AG09319 (cell line): ENCODE data around the gene SLC26A11.

Source experiments
- DNase-seq: peaks from one replicate; pipeline ENCODE4 v3.0.0-alpha.2; 2010; ENCODE audit warnings: low read depth; ENCODE audit errors: extremely low read depth
- TF ChIP-seq, protein P1 (sequence below): IDR thresholded peaks from 2 replicates; pipeline ENCODE4 v1.5.1; 2011; ENCODE audit warnings: low read depth, mild to moderate bottlenecking, inconsistent platforms, low read length, moderate library complexity

SLC26A11 gene

DNA sequence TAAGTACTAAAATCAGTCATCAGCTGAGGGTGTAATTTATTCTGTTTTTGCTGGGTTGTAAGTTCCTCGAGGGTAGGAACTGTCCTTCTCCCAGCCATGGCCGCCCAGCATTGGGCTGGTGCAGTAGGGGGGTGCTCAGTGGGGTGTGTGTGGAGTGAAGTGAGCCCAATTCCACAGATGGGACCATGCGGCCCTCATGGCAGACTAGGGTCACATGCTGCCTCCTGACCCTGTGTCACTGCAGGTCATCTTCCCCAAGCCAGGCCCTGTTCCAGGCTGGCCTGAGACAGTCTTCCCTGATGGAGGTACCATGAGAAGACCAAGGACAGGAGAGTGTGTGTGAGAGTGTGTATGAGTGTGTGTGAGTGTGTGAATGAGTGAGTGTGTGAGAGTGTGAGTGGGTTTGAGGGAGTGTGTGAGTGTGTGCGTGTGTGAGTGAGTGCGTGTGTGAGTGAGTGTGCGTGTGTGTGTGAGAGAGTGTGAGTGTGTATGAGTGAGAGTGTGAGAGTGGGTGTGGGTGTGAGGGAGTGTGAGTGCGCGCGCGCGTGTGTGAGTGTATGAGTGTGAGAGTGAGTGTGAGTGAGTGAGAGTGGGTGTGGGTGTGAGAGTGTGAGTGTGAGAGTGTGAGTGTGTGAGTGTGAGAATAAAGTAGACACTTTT, 3.7 kb downstream of the SLC26A11 start:
- TF ChIP-seq, protein P1, sequence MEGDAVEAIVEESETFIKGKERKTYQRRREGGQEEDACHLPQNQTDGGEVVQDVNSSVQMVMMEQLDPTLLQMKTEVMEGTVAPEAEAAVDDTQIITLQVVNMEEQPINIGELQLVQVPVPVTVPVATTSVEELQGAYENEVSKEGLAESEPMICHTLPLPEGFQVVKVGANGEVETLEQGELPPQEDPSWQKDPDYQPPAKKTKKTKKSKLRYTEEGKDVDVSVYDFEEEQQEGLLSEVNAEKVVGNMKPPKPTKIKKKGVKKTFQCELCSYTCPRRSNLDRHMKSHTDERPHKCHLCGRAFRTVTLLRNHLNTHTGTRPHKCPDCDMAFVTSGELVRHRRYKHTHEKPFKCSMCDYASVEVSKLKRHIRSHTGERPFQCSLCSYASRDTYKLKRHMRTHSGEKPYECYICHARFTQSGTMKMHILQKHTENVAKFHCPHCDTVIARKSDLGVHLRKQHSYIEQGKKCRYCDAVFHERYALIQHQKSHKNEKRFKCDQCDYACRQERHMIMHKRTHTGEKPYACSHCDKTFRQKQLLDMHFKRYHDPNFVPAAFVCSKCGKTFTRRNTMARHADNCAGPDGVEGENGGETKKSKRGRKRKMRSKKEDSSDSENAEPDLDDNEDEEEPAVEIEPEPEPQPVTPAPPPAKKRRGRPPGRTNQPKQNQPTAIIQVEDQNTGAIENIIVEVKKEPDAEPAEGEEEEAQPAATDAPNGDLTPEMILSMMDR: no peak
- no peak for DNase-seq

DNA sequence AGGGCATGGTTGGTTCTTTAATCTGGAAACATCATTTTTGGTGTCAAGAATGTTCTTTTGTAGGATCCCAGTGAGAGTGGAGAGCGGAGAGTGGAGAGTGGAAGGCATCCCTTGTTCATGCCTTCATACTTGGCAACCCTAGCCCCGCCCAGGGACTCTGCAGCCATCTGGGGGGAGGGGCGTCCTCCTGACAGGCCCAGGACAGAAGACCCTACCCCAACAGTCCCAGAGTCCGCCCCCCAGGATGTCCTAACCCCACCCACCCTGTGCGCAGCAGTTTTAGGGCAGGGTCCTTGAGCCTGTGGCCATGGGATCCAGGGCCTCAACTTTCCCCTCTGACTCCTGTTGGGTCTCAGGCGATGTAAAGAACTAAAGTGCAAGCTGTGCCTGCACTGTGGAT, 4.5 kb downstream of the SLC26A11 start:
- DNase-seq: no peak
- TF ChIP-seq, protein P1: no peak

DNA sequence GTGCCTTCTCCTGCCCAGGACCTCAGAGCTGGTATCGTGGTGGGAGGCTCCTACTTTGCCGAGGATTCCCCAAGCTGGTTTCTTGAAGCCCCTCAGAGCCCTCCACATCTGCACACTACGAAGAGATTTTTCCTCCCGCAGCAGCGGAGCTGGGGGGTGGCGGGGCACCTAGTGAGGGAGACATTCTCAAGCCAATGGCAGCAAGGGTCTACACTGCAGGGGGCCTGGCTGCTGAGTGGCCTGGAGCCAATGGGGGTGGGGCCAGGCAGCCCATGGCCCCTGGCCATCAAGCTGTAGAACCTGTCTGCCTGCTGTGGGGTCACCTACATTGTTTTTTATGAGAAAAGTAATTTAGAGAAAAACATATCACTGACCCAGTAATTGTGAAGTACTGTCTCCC, 5.0 kb downstream of the SLC26A11 start:
- no peak for DNase-seq
- TF ChIP-seq, protein P1: no peak

DNA sequence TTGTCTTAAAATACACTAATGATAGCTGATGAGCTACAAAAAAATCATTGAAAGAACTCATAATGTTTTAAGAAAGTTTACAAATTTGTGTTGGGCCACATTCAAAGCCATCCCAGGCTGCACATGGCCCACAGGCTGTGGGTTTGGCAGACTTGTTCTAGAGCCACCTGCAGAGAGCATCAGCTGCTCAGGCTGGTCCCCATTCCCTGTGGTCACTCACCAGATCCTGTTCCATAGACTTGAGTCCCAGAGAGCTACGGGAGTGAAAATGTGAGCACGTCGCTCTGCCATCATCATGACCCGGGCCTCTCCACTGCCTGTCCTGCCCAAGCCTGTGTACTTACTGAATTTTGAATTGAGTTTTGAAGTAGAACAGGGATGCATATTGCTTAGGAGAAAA, 6.9 kb downstream of the SLC26A11 start:
- DNase-seq: no peak
- TF ChIP-seq, protein P1: no peak

DNA sequence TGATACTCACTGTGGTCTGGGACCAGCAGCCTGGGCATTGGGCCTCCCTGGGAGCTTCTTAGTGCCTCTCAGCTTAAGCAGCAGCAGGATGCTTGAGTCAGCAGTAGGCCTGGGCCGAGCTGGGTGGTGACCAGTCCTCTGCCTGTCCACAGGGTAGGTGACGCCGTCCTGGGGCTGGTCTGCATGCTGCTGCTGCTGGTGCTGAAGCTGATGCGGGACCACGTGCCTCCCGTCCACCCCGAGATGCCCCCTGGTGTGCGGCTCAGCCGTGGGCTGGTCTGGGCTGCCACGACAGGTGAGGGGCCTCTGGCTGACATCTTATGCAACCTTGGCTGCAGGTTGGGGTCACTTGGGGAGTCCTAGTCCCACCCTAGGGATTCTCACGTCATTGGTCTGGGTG, 7.4 kb downstream of the SLC26A11 start:
- TF ChIP-seq, protein P1: no peak
- DNase-seq: no peak

DNA sequence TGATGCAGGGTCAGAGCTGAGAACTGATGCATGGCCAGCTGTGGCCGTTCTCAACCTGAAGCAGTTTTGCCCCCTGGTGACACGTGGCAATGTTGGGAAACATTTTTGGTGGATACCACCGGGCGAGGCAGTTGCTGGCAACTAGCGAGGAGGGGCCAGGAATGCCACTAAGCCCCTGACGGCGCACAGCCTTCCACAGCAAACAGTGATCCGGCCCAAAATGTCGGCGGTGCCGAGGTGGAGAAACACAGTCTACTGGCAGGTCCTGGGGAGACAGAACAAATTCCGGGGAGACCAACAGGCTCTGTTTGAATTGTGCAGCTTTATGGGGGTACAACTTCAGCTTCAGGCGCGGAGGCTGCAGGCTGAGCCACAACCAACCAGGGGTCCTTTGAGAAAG, 8.2 kb downstream of the SLC26A11 start:
- TF ChIP-seq, protein P1: no peak
- DNase-seq: no peak

DNA sequence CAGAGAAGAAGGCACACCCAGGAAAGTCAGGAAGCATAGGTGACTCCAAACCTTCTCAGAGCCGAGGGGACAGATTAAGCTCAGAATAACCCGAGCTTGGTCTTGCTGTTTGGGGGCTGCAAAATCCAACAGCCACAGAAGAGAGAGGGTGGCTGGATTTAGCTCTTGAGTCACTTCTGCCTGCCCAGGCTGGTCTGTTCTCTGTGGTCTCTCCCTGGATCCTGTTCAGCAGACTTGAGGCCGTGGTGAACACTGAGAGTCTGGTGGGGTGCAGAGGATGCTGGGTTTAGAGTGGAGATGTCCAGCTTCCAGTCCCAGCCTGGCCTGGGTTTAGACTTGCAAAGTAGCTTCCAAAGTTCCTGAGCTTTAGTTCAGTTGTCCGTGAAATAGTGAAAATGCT, 8.8 kb downstream of the SLC26A11 start:
- TF ChIP-seq, protein P1: no peak
- DNase-seq: no peak
